Measurements from ENCODE around the gene KBTBD8. TPM values are rescaled to one million over a fixed set of nuclear protein-coding genes. Genes with fewer than 3 reads are reported as not detected.

The KBTBD8 gene
- total RNA-seq = 1 to 10 TPM; 4.6 to 5.0 TPM

DNA sequence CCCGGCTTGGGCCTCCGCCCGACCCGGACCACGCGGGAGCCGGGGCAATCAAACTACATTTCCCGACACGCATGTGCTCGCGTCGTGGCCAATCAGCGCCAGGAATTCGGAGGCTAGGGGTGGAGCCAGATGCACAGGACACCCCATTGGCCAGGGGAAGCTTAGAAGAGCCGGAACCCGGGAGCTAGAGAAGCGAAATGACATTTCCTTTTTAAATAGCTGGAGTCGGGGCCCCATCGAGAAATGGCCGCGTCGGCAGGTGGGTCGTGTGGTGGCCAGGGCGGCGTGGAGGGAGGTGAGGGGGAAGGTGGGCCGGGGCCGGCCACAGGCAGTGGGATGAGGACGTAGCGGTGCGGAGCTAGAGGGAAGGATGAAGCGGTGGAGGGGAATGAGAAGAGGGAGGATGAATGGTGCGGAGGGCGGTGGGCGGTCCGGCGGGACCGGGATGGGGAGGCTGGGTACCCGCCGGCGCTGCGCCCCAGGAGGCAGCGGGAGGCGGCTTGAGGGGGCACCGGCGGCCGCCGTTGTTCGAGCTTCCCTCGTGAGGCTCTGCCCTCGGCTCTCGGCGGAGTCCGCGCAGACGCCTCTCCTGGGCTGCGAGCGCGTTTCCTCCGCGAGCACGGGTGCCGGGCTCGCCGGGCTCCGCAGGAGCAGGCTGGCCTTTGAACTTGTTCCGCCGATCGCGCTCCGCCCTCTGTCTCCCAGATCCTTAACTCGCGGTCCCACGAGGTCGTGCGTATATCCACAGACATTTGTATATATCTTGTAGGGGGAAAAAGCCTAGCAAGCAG is at the start of gene KBTBD8:
KBTBD8 (plus strand) TSS at position 195 of the 791 bp plus-strand sequence; CDS start at position 244, 49 bp downstream.
- Histone ChIP-seq H3K4me1 (no peaks in the 10 kb centered on the region), H3K4me3 (peak within 1 kb of the TSS; percentile 94), H3K27me3 (no peaks in the 10 kb centered on the region), H3K9ac (ENCODE audit: low read depth in 2 of 2, low read length in 2 of 2) (peak within 1 kb of the TSS; percentile 71 to 73), H3K36me3 (no peaks in the 10 kb centered on the region), H3K9me3 (no peaks in the 10 kb centered on the region), H3K27ac (peak within 1 kb of the TSS; percentile 77)
- peak; percentile 99 for DNase-seq
- intact Hi-C loops (cut with DNase I) = no loop called here
- TF ChIP-seq CTCF (IDR thresholded peaks at IDR 0.05) = no peak

GRCh38 chr3:66948838-66949237 is 49.3 kb upstream of the KBTBD8 start:
- H3K9me3 ChIP-seq = no peaks in the 10 kb centered on the region
- no peak for DNase-seq
- intact Hi-C loops (cut with DNase I) = loop anchor here (10.0 kb wide), 1 partner anchor 166 kb away; no protein-coding TSS in a partner anchor
- H3K4me3 ChIP-seq = no peak overlapping the region
- H3K36me3 ChIP-seq = no peaks in the 10 kb centered on the region
- peaks cover 5% of the 10 kb centered on the region for H3K4me1 ChIP-seq
- H3K9ac ChIP-seq (ENCODE audit: low read depth in 2 of 2, low read length in 2 of 2) = no peak overlapping the region
- H3K27ac ChIP-seq = no peak overlapping the region
- TF ChIP-seq CTCF (IDR thresholded peaks at IDR 0.05) = no peak
- no peaks in the 10 kb centered on the region for H3K27me3 ChIP-seq

DNA sequence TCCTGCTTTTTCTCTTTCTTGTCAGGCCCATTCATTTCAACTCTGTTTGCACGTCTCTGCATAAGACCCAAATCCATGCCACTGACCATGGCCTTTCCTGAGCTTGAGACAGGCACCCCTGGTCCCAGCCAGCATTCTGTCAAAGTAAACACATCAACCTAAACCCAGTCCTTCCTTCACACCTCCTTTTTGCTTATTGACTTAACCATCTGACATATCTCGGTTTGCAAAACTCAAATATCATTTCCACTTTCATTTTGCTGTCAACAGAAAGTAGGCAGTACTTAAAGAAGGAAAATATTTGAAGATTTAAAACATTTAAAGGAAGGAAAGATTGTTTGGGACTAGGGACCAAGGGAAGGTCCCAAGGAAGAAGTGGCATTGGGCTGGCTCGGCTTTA is 48.2 kb upstream of the KBTBD8 start:
- Histone ChIP-seq H3K4me1 (peaks cover 5% of the 10 kb centered on the region), H3K36me3 (no peaks in the 10 kb centered on the region), H3K9ac (ENCODE audit: low read depth in 2 of 2, low read length in 2 of 2) (no peak overlapping the region), H3K27me3 (no peaks in the 10 kb centered on the region), H3K4me3 (no peak overlapping the region), H3K9me3 (no peaks in the 10 kb centered on the region), H3K27ac (no peak overlapping the region)
- intact Hi-C loops (cut with DNase I) = loop anchor here (10.0 kb wide), 1 partner anchor 165 kb away; no protein-coding TSS in a partner anchor
- DNase-seq = no peak
- no peak for TF ChIP-seq CTCF (IDR thresholded peaks at IDR 0.05)

DNA sequence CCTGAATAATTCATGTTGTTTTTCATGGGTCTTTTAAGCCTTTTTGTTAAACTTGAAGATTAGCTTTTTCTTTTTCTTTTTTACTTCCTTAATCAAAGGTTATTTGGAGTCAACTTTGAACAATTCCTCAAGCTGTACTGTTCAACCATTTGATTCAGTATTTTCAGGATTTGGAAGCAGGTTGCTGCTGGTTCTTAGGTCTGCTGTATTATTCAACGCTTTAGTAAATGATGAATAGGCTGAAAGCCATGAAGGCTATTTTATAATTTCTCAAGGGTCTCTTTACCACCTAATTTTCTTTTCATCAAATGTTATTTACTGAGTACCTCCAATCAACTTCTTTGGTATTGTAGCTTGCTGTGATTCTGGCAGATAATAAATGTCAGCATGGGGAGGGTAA is 45.8 kb upstream of the KBTBD8 start:
- no peaks in the 10 kb centered on the region for H3K27me3 ChIP-seq
- H3K4me3 ChIP-seq = no peak overlapping the region
- no peak for TF ChIP-seq CTCF (IDR thresholded peaks at IDR 0.05)
- peaks cover 5% of the 10 kb centered on the region for H3K4me1 ChIP-seq
- no peak overlapping the region for H3K27ac ChIP-seq
- intact Hi-C loops (cut with DNase I) = no loop called here
- H3K36me3 ChIP-seq = no peaks in the 10 kb centered on the region
- H3K9ac ChIP-seq (ENCODE audit: low read depth in 2 of 2, low read length in 2 of 2) = no peak overlapping the region
- H3K9me3 ChIP-seq = no peaks in the 10 kb centered on the region
- no peak for DNase-seq

DNA sequence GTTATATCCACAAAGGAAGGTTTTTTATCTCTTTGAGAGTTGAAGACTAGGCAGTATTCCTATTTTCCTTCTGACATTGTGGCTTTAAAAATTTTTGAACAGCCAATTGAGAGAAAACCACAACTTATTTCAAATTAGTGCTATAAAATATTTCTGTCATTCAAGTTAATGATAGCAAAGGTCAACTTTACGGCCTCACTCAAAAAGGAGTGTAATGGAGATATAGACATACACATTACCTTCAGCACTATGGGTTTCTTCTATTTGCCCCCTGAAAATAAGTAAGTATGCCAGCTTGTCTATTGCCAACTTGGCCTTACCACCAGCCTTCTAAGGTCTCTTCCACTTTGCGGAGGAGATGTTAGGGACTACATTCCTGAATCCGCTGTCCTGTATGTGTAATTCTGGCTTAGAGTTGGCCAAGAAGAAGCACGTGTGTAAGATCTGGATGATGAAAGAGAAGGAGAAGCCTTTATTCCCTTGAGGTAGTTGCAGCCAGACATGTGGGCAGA is 44.1 kb upstream of the KBTBD8 start:
- no peak for DNase-seq
- Histone ChIP-seq H3K36me3 (no peaks in the 10 kb centered on the region), H3K9ac (ENCODE audit: low read depth in 2 of 2, low read length in 2 of 2) (no peak overlapping the region), H3K27ac (no peak overlapping the region), H3K9me3 (no peaks in the 10 kb centered on the region), H3K4me1 (peaks cover 5% of the 10 kb centered on the region), H3K27me3 (no peaks in the 10 kb centered on the region), H3K4me3 (no peak overlapping the region)
- TF ChIP-seq CTCF (IDR thresholded peaks at IDR 0.05) = no peak
- intact Hi-C loops (cut with DNase I) = no loop called here

Data from colonic mucosa (tissue), 4 donors.